CD4-positive, alpha-beta memory T cell (primary cell): ENCODE measurements around the gene TTC12. TPM values are rescaled to one million over a fixed set of nuclear protein-coding genes. Genes with fewer than 3 reads are reported as not detected.
"Not testable (repeated sequence)": the region's sequence is repeated elsewhere in the genome, so short reads cannot be mapped to it uniquely, and the experiment has no call there.

ENCODE experiments used
- CTCF ChIA-PET: fragments of 350-600 bp; sonication (Branson Sonifier 250); formaldehyde crosslinking; loops from one replicate; lab custom pipeline; 2021; ENCODE audit warnings: inconsistent platforms; ENCODE audit not compliant: partially characterized antibody; lab: Charles Lee
- POLR2A ChIA-PET: fragments of 350-600 bp; sonication (Branson Sonifier 250); formaldehyde crosslinking; loops from one replicate; lab custom pipeline; 2021; ENCODE audit not compliant: partially characterized antibody; lab: Charles Lee
- DNase-seq, 5 donors: peaks; one replicate each; pipeline versions ENCODE4 v3.0.0 to v3.0.0-alpha.2; 2020 to 2022; ENCODE audit warnings: mixed read lengths in 1 of 5
- H3K27ac ChIP-seq: one replicate; pipeline ENCODE4 v1.7.0; 2013; ENCODE audit warnings: low read depth, low read length
- H3K27me3 ChIP-seq: 2 replicates; pipeline ENCODE4 v1.7.0; 2013; ENCODE audit warnings: mild to moderate bottlenecking, low read length, moderate library complexity; ENCODE audit not compliant: insufficient read depth
- H3K36me3 ChIP-seq: 2 replicates; pipeline ENCODE4 v1.7.0; 2013; ENCODE audit warnings: mild to moderate bottlenecking, low read length, moderate library complexity; ENCODE audit not compliant: insufficient read depth
- H3K4me1 ChIP-seq: 2 replicates; pipeline ENCODE4 v1.7.0; 2013; ENCODE audit warnings: mild to moderate bottlenecking, low read length, moderate library complexity; ENCODE audit not compliant: insufficient read depth
- H3K4me3 ChIP-seq, 2 donors: one replicate each; pipeline ENCODE4 v1.7.0; 2013; ENCODE audit warnings: low read length in 2 of 2, mild to moderate bottlenecking in 1 of 2
- H3K9me3 ChIP-seq, 2 donors: one replicate each; pipeline ENCODE4 v1.7.0; 2013; ENCODE audit warnings: low read length in 2 of 2, control low read depth in 1 of 2; ENCODE audit not compliant: control insufficient read depth in 1 of 2
- H3K27ac Mint-ChIP-seq, 7 donors: one replicate each; pipeline ENCODE4 v1.8.0; 2020 to 2021; ENCODE audit warnings: mixed read lengths in 7 of 7, mild to moderate bottlenecking in 6 of 7, inconsistent platforms in 3 of 7, moderate library complexity in 3 of 7
- H3K27me3 Mint-ChIP-seq, 2 donors: one replicate each; pipeline ENCODE4 v1.8.0; 2020 to 2021; ENCODE audit warnings: mixed read lengths in 2 of 2
- H3K36me3 Mint-ChIP-seq, 2 donors: one replicate each; pipeline ENCODE4 v1.8.0; 2020 to 2021; ENCODE audit warnings: mixed read lengths in 2 of 2, inconsistent platforms in 1 of 2, mild to moderate bottlenecking in 1 of 2
- H3K4me1 Mint-ChIP-seq, 4 donors: one replicate each; pipeline ENCODE4 v1.8.0; 2020 to 2021; ENCODE audit warnings: mixed read lengths in 4 of 4, mild to moderate bottlenecking in 1 of 4
- H3K4me3 Mint-ChIP-seq, 8 donors: one replicate each; pipeline ENCODE4 v1.8.0; 2020 to 2021; ENCODE audit warnings: mixed read lengths in 8 of 8, mild to moderate bottlenecking in 7 of 8, moderate library complexity in 6 of 8, inconsistent platforms in 3 of 8
- H3K9me3 Mint-ChIP-seq, 8 donors: one replicate each; pipeline ENCODE4 v1.8.0; 2020 to 2021; ENCODE audit warnings: mixed read lengths in 8 of 8, mild to moderate bottlenecking in 5 of 8, inconsistent platforms in 3 of 8, moderate library complexity in 1 of 8
- intact Hi-C: fragments of 100-400 bp; cut with micrococcal nuclease; formaldehyde crosslinking; loops from one replicate; pipeline ENCODE4 v1.15.1; 2023
- polyA plus RNA-seq, 2 donors: library from polyadenylated mRNA; unstranded; fragments of 300-500 nt; fragmentation: Illumina TruSeq; gene quantifications; one replicate each; pipeline ENCODE4 v1.2.3, GENCODE V29; 2021
- total RNA-seq, 2 experiments: library from RNA; stranded (reverse); gene quantifications; one replicate each; pipeline ENCODE4 v1.2.3, GENCODE V29; 2021

TTC12 gene
- total and polyA plus RNA-seq, 4 experiments from 2014 or later = 6.9 to 75.1 (median 39.8) TPM

- H3K4me1 Mint-ChIP-seq = no peaks in the 10 kb centered on the region
- H3K4me3 Mint-ChIP-seq = no peak overlapping the region
- H3K9me3 ChIP-seq = no peaks in the 10 kb centered on the region
- H3K27me3 Mint-ChIP-seq = peaks cover 19 to 21% of the 10 kb centered on the region in 2 donors
- intact Hi-C loops = no loop called here
- H3K9me3 Mint-ChIP-seq = no peaks in the 10 kb centered on the region
- no peaks in the 10 kb centered on the region for H3K36me3 ChIP-seq
- H3K27ac Mint-ChIP-seq = no peak overlapping the region
- H3K27ac ChIP-seq = no peak overlapping the region
- no peak overlapping the region for H3K4me3 ChIP-seq
- ChIA-PET CTCF (interaction anchor here (0.9 to 3.3 kb wide), 2 partner anchors 10 to 17 kb away, joined by 3 to 16 read pairs; no protein-coding TSS in a partner anchor), POLR2A (no interaction called here)
- H3K4me1 ChIP-seq = no peaks in the 10 kb centered on the region
- no peaks in the 10 kb centered on the region for H3K36me3 Mint-ChIP-seq
- no peak for DNase-seq
- peaks cover 4% of the 10 kb centered on the region for H3K27me3 ChIP-seq
Measured at GRCh38 chr11:113295993-113296392, 18.4 kb upstream of the TTC12 start.

GRCh38 chr11:113296447-113297205, 17.8 kb upstream of the TTC12 start:
- ChIA-PET POLR2A (no interaction called here), CTCF (interaction anchor here (0.9 to 3.3 kb wide), 3 partner anchors 10 to 17 kb away, joined by 3 to 16 read pairs (median 3); no protein-coding TSS in a partner anchor)
- H3K4me3 Mint-ChIP-seq = no peak overlapping the region
- intact Hi-C loops = no loop called here
- peaks cover 4% of the 10 kb centered on the region for H3K27me3 ChIP-seq
- DNase-seq = no peak
- no peaks in the 10 kb centered on the region for H3K36me3 ChIP-seq
- no peak overlapping the region for H3K27ac ChIP-seq
- no peaks in the 10 kb centered on the region for H3K9me3 ChIP-seq
- no peaks in the 10 kb centered on the region for H3K4me1 Mint-ChIP-seq
- H3K27ac Mint-ChIP-seq = no peak overlapping the region
- peaks cover 20 to 23% of the 10 kb centered on the region in 2 donors for H3K27me3 Mint-ChIP-seq
- no peaks in the 10 kb centered on the region for H3K9me3 Mint-ChIP-seq
- no peaks in the 10 kb centered on the region for H3K36me3 Mint-ChIP-seq
- H3K4me3 ChIP-seq = no peak overlapping the region
- H3K4me1 ChIP-seq = no peaks in the 10 kb centered on the region

DNA sequence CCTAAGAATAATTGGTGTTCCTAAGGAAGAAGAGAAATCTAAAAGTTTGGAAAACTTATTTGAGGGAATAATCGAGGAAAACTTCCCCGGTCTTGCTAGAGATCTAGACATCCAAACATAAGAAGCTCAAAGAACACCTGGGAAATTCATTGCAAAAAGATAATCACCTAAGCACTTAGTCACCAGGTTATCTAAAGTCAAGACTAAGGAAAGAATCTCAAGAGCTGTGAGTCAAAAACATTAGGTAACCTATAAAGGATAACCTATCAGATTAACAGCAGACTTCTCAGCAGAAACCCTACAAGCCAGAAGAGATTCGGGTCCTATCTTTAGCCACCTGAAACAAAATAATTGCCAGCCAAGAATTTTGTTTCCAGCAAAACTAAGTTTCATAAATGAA, 15.9 kb upstream of the TTC12 start:
- H3K27ac Mint-ChIP-seq, H3K4me3 ChIP-seq, intact Hi-C loops, DNase-seq, H3K9me3 ChIP-seq, H3K27ac ChIP-seq, POLR2A ChIA-PET, H3K4me1 ChIP-seq, H3K27me3 ChIP-seq, H3K36me3 ChIP-seq, H3K9me3 Mint-ChIP-seq, H3K4me1 Mint-ChIP-seq, H3K36me3 Mint-ChIP-seq, H3K4me3 Mint-ChIP-seq: not testable (repeated sequence)
- CTCF ChIA-PET = interaction anchor here (1.1 to 2.1 kb wide), 3 partner anchors 9 to 1083 kb away, joined by 3 to 15 read pairs (median 3); no protein-coding TSS in a partner anchor
- H3K27me3 Mint-ChIP-seq = peaks cover 25% of the 10 kb centered on the region in 2 donors

DNA sequence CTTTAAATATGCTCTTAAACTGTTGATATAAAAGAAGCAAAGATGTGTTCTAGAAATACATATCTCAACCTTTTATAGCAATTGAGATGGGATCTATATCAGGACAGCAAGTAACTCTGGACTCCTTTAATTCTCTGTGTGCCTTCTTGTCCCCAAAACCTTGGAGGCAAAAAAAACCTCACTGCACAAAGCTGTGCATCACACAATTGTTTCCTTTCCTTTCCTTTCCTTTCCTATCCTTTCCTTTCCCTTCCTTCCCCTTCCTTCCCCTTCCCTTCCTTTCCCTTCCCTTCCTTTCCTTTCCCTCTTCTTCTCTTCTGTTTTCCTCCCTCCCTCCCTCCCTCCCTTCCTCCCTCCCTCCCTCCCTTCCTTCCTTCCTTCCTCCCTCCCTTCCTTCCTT, 9.5 kb upstream of the TTC12 start:
- no peaks in the 10 kb centered on the region for H3K36me3 ChIP-seq
- H3K4me3 Mint-ChIP-seq = no peak overlapping the region
- H3K9me3 Mint-ChIP-seq = no peaks in the 10 kb centered on the region
- no peak overlapping the region for H3K4me3 ChIP-seq
- no peaks in the 10 kb centered on the region for H3K27me3 ChIP-seq
- DNase-seq = no peak
- CTCF ChIA-PET = interaction anchor here (0.8 to 4.4 kb wide), 7 partner anchors 9 to 958 kb away, joined by 3 to 61 read pairs (median 11); partner anchors contain the start of gene TTC12
- no peak overlapping the region for H3K27ac ChIP-seq
- H3K36me3 Mint-ChIP-seq = no peaks in the 10 kb centered on the region
- no peaks in the 10 kb centered on the region for H3K4me1 ChIP-seq
- POLR2A ChIA-PET = no interaction called here
- no peak overlapping the region for H3K27ac Mint-ChIP-seq
- peaks cover 6 to 7% of the 10 kb centered on the region in 2 donors for H3K27me3 Mint-ChIP-seq
- intact Hi-C loops = loop anchor here (1.0 to 2.0 kb wide), 3 partner anchors 426 to 491 kb away; no protein-coding TSS in a partner anchor
- H3K4me1 Mint-ChIP-seq = peaks cover 0 to 5% (median 0%) of the 10 kb centered on the region in 4 donors
- no peaks in the 10 kb centered on the region for H3K9me3 ChIP-seq

- ChIA-PET CTCF (interaction anchor here (0.7 to 4.4 kb wide), 14 partner anchors 8 to 958 kb away, joined by 3 to 61 read pairs (median 4); partner anchors contain the start of gene TTC12), POLR2A (no interaction called here)
- peak; percentile 60 to 66 (median 64) for DNase-seq
- Histone ChIP-seq H3K36me3 (no peaks in the 10 kb centered on the region), H3K27me3 (no peaks in the 10 kb centered on the region), H3K4me1 (no peaks in the 10 kb centered on the region), H3K4me3 (no peak overlapping the region), H3K9me3 (no peaks in the 10 kb centered on the region), H3K27ac (no peak overlapping the region)
- Mint-ChIP-seq H3K27me3 (peaks cover 6 to 7% of the 10 kb centered on the region in 2 donors), H3K4me3 (no peak overlapping the region), H3K36me3 (no peaks in the 10 kb centered on the region), H3K4me1 (peaks cover 0 to 5% (median 0%) of the 10 kb centered on the region in 4 donors), H3K27ac (no peak overlapping the region), H3K9me3 (no peaks in the 10 kb centered on the region)
- intact Hi-C loops = loop anchor here (1.0 to 2.0 kb wide), 3 partner anchors 425 to 491 kb away; no protein-coding TSS in a partner anchor
Measured at GRCh38 chr11:113305440-113306336, 8.7 kb upstream of the TTC12 start.

DNA sequence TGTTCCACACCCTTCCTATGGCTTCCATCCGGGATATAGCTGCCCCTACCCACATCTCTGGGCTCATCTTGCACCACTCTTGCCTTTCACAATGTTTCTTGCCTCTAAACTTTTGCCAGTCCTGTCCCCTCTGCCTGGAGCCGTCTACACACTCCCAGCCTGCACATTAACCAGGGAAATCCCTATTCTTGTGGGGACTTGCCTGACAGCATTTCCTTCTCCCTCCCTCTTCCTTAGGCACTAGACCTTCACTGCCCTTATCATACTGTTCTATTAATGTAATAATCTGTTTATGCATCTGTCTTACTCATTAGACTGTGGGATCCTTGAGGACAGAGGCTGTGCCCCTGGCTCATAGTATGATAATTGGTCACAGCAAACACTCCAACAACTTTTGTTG, 5.8 kb upstream of the TTC12 start:
- ChIA-PET CTCF (interaction anchor here (1.3 kb wide), 1 partner anchor 488 kb away, joined by 5 read pairs; no protein-coding TSS in a partner anchor), POLR2A (no interaction called here)
- no peak overlapping the region for H3K4me3 Mint-ChIP-seq
- no peak overlapping the region for H3K27ac Mint-ChIP-seq
- H3K36me3 ChIP-seq = no peaks in the 10 kb centered on the region
- H3K4me1 Mint-ChIP-seq = peaks cover 8 to 15% (median 9%) of the 10 kb centered on the region in 4 donors
- H3K4me1 ChIP-seq = peaks cover 8% of the 10 kb centered on the region
- no peaks in the 10 kb centered on the region for H3K9me3 ChIP-seq
- H3K4me3 ChIP-seq = no peak overlapping the region
- no peaks in the 10 kb centered on the region for H3K9me3 Mint-ChIP-seq
- no peak overlapping the region for H3K27ac ChIP-seq
- DNase-seq = no peak
- intact Hi-C loops = no loop called here
- no peaks in the 10 kb centered on the region for H3K27me3 Mint-ChIP-seq
- no peaks in the 10 kb centered on the region for H3K27me3 ChIP-seq
- no peaks in the 10 kb centered on the region for H3K36me3 Mint-ChIP-seq
